DMS153 (cell line): Measurements from ENCODE around the gene PRPF40A.
A peak's percentile ranks its signal among the peaks of the same experiment; 100 is the strongest.
"Not testable (repeated sequence)": the region's sequence is repeated elsewhere in the genome, so short reads cannot be mapped to it uniquely, and the experiment has no call there.

Source experiments
- DNase-seq: peaks from one replicate; lab custom pipeline; 2025; lab: John Stamatoyannopoulos, UW

PRPF40A gene

GRCh38 chr2:152717228-152718075 lies at the start of gene PRPF40A:
PRPF40A (minus strand) TSS chr2:152717461; CDS start chr2:152717439, 22 bp downstream.
- DNase-seq = peak; percentile 96

GRCh38 chr2:152766928-152767327 lies 49.7 kb upstream of the PRPF40A start:
- DNase-seq = no peak

- no peak for DNase-seq
These were observed 46.4 kb upstream of the PRPF40A start for GRCh38 chr2:152763651-152764050.

- not testable (repeated sequence) for DNase-seq
These were observed 45.9 kb upstream of the PRPF40A start for GRCh38 chr2:152763208-152763607.

- no peak for DNase-seq
These were observed 44.9 kb upstream of the PRPF40A start for GRCh38 chr2:152762202-152762601.

- DNase-seq = no peak
These were observed 44.0 kb upstream of the PRPF40A start for GRCh38 chr2:152761214-152761613.

GRCh38 chr2:152759290-152760072 lies 42.2 kb upstream of the PRPF40A start:
- DNase-seq = no peak

- DNase-seq = no peak
These were observed 37.8 kb upstream of the PRPF40A start for GRCh38 chr2:152755029-152755428.

- not testable (repeated sequence) for DNase-seq
These were observed 30.5 kb upstream of the PRPF40A start for GRCh38 chr2:152747751-152748150.

GRCh38 chr2:152743002-152743401 lies 25.7 kb upstream of the PRPF40A start:
- no peak for DNase-seq

- DNase-seq = no peak
These were observed 23.6 kb upstream of the PRPF40A start for GRCh38 chr2:152740743-152741328.

GRCh38 chr2:152739705-152740104 lies 22.4 kb upstream of the PRPF40A start:
- DNase-seq = not testable (repeated sequence)

- no peak for DNase-seq
These were observed 21.2 kb upstream of the PRPF40A start for GRCh38 chr2:152738438-152738837.

GRCh38 chr2:152737509-152737908 lies 20.2 kb upstream of the PRPF40A start:
- not testable (repeated sequence) for DNase-seq

- no peak for DNase-seq
These were observed 13.5 kb upstream of the PRPF40A start for GRCh38 chr2:152730591-152731333.

- DNase-seq = no peak
These were observed 12.6 kb upstream of the PRPF40A start for GRCh38 chr2:152729844-152730243.

GRCh38 chr2:152723918-152724317 lies 6.7 kb upstream of the PRPF40A start:
- no peak for DNase-seq

GRCh38 chr2:152722639-152723038 lies 5.4 kb upstream of the PRPF40A start:
- DNase-seq = not testable (repeated sequence)

GRCh38 chr2:152720794-152721193 lies 3.5 kb upstream of the PRPF40A start:
- no peak for DNase-seq

- peak; percentile 42 for DNase-seq
These were observed 1.8 kb upstream of the PRPF40A start for GRCh38 chr2:152718909-152719645.
